Left forelimb (tissue), 1 donor: ENCODE data around the gene ERC2.
"Not testable (repeated sequence)": the region's sequence is repeated elsewhere in the genome, so short reads cannot be mapped to it uniquely, and the experiment has no call there.

Source experiments
- DNase-seq: peaks from one replicate; pipeline ENCODE4 v3.0.0-alpha.2; 2018; ENCODE audit warnings: low spot score

Gene ERC2

DNA sequence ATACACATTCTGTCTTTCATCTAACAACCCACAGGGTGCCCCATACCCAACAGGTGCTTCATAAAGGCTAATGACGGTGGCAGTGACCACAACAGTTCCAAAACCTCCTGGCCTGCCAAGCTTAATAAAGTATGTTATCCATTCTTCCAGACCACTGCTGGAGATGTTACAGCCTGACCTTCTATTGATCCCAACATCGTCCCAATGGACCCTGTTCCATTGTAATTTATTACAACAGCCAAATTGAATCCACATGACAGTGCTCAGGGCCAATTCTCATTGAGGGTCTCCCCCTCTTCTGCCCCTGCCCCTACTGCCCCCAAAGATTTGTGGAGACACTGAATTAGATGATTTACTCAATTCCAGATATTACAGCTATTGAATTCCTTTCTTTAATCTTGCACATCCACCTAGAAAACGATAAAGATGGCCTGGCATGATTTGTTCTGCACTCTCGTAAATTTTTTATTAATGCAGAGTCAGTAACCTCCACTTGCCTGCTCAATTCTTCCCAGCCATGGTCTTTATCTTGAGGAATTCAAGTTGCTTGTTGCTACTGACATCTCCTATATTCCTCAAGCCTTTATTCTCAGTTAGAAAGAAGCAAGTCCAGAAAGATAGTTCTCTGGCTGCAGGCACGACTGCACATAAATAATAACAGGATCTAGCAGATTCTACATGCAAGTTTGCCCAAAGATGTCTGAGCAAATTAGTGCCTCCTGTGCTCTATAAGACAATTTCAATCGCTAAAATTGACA lies 407.6 kb downstream of the ERC2 start:
- DNase-seq: no peak

DNA sequence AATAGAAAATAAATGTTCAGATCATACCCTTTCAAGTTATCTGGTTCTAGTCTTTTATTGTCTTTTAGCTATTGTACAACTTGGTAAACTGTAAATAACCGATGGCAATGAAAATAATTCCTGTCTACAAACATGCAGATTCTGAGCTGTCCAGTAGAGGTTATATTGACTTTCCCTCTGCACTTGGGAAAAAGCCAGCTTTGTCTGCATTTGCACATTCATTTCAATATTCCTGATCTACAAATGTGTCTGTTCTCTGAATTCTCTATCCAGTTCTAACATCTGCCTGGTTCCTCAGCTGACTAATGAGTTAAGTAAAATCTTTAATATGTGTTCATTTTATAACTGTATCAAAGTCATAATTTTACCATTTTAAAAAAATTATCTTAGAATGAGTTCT lies 408.5 kb downstream of the ERC2 start:
- DNase-seq: no peak

- no peak for DNase-seq
These were observed 412.3 kb downstream of the ERC2 start for GRCh38 chr3:56055951-56056350.

- no peak for DNase-seq
These were observed 412.7 kb downstream of the ERC2 start for GRCh38 chr3:56055546-56055945.

- DNase-seq: no peak
These were observed 413.4 kb downstream of the ERC2 start for GRCh38 chr3:56054844-56055243.

DNA sequence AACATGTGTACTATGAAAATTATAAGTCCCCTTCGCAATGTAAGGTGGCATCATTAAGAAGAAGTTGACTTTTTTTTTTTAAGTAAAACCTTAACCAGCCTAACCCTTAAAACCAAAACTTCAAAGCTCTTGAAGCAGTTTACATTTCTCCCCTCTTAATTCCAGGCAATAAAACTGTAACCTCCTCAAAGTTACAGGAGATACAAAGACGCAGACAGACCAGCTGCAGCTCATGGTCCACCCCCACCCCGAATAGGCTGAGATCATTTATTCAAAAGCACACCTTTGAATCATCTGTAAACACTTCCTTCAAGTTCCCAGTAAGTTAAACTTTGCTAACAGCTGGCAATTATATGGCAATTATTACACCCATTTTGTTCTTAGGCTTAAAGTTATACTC lies 414.5 kb downstream of the ERC2 start:
- no peak for DNase-seq

GRCh38 chr3:56052188-56052587 lies 416.1 kb downstream of the ERC2 start:
- DNase-seq: no peak

DNA sequence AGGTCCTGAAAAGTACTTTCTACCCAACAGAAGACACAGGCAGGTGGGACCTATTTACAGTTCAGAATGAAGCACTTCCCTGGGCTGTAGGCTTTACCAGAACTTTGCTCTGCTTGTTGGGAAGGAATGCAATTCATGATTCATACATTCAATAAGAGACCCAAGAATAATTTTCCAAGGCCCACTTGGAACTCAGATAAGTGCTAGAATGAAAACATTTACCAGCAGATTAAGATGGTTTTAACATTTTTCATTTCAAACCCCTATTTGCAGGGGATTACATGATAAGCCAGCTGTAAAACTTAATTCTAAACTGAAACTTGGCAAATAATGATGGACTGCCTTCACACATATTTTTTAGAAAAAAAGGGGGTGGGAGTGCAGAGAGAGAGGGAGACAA lies 417.2 kb downstream of the ERC2 start:
- no peak for DNase-seq

DNA sequence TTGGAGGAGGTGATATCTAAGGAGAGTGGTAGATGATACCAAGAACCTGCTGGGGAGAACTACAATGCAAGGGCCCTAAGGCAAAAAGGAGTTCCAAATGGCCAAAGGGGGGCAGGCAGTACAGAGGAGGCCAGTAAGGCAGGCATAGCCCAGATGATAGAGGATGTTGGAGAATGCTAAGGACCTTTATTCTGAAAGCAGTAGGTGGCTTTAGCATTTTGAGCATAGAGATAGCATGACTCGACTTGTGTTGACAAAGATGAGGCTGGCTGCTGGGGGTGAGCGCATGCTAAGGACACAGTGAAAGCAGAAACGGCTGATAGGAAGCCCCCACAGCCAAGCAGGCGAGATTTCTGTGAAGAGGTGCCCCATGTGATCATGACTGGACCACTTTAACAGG lies 419.3 kb downstream of the ERC2 start:
- DNase-seq: no peak

GRCh38 chr3:56048331-56048730 lies 419.9 kb downstream of the ERC2 start:
- DNase-seq: no peak

GRCh38 chr3:56042326-56042951 lies 425.8 kb downstream of the ERC2 start:
- DNase-seq: no peak

DNA sequence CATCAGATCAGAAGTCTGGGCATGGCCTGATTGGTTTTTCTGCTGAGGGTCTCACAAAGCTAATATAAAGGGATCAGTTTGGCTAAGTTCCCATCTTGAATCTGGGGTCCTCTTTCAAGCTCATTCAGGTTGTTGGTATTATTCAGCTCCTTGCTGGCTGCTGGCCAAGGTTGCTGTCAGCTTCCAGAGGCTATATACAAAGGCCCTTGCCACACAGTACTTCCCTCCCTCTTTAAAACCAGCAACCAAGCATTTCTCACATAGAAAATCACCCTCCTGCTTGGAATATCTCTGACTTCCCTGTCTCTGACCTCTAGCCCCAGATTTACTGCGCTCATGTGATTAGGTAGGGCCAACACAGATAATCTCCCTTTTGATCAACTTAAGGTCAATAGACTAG lies 442.9 kb downstream of the ERC2 start:
- no peak for DNase-seq

DNA sequence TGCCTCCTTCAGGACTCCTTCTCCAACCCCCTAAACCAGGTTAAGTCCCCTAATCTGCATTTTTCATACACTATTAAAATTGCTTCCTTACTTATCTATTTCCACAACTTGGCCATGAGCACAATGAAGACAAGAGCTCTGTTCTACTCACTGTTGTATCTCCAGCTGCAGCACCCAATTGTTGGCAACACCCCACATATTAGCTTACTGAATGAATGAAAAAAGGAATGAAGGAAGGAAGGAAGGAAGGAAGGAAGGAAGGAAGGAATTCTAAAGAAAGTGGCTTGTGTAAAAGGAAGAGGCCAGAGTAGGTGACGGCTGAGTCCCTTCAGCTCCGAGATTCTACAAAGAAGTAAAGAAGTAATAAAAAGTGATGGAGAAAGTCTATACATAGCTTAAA lies 444.7 kb downstream of the ERC2 start:
- no peak for DNase-seq

DNA sequence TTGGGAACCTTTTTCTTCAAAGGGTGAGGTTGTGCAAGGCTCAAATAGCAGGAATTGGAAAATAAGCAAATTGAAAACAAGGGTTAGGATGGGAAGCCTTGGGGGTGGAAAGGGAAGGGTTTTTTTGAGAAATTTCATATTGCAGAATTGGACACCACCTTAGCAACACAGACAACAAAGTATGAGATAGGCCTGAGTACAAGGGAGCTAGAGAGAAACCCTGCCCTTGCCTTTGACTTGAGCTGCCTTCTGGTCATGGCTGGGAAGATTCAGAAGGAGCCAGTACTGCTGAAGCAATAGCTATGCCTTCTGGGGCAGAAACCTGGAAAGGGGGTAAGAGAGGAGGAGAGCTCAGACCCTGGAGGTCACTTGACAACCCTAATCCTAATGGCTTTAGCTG lies 445.6 kb downstream of the ERC2 start:
- no peak for DNase-seq

DNA sequence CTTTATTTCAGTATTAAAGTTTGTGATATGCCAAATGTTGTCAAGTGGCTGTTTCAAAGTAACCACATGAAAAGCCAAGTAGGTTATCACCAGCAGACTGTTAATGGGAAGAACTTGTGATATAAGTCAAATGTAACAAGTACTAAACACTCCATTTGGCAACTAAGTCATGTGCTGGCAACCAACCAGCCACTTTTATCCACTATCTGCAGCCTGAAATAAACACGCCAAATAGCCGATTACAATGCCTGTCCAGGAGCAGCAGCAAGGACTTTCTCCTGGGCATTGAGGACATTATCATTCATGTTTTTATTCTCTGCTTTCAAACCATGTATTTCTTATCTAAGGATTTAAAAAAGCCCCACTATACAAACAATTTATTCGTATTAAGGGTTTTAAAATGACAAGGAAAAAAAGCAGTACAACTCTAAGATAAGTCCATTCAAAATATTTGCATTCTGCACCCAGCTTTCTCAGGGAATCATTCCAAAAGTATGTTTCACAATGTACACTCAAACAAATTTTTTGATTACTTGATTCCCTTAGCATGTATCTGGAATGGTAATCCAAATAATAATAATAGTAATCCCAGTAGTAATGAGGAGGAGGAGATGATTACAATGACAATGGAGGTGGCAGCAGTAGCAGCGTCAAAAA lies 448.6 kb downstream of the ERC2 start:
- no peak for DNase-seq

- DNase-seq: not testable (repeated sequence)
These were observed 452.9 kb downstream of the ERC2 start for GRCh38 chr3:56015374-56015773.

GRCh38 chr3:56012721-56013120 lies 455.5 kb downstream of the ERC2 start:
- no peak for DNase-seq

DNA sequence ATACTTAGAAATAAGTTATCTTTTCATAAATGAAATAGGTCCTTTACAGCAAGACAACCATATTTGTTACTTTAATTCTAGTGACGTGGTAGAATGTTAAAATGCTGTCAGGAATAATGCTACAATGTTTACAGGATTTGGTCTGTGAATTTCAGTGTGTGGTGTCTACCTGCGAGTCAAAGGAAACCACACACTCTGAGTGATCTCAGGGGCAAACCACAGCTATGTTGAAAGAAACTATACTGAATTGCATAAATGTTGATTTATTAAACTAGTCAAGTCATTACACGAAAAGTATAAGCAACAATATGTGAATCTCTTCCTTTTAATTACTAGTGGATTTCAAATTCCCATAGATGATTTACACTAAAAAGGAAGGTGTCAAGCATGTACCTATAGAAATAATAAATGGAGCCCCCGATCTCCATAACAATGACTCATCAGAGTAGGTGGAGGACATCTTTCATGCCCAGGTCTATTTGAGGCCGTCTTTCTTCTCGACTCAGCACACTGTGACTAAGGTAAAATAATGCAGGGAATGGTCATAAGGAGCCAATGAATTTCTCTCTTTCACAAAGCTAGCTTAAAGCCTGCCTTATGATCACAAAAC lies 463.0 kb downstream of the ERC2 start:
- no peak for DNase-seq

- DNase-seq: no peak
These were observed 465.1 kb downstream of the ERC2 start for GRCh38 chr3:56003129-56003528.

- DNase-seq: no peak
These were observed 466.3 kb downstream of the ERC2 start for GRCh38 chr3:56001991-56002390.

DNA sequence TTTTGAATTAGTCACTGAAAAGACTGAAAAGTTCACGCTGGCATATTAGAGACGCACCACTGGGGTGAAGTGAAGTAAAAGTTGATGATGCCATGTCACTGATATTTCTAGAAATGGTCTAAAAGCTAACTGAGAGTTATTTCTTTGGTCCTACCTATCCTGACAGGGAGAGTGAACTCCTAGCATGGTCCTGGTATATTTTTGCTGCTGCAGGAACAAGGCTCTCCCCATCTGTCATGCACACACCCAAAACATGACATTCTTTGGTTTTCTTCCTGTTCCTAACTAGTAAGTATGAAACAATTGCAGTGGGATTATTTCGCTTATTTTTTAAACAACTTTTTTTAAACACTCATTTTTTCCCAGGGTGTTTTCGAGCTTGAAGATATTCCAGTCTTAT lies 466.7 kb downstream of the ERC2 start:
- DNase-seq: no peak

DNA sequence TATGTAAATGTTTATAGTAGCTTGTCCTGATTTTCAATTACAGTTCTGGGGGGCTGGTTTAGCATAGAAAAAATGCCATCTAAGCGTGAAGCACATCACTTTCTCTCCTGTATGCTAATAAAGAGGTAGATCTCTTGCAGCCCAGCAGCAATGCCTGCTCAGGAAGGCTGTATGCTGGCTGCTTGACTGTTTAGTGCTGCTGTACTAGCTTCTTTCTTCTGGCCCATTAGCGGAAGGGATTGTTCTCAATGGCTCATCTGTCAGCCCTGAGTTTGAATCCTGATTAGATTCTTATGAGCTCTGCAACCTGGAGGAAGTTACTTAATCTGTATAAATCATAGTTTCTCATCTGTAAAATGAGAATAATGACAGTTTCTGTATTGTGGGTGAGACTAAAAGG lies 478.9 kb downstream of the ERC2 start:
- no peak for DNase-seq

DNA sequence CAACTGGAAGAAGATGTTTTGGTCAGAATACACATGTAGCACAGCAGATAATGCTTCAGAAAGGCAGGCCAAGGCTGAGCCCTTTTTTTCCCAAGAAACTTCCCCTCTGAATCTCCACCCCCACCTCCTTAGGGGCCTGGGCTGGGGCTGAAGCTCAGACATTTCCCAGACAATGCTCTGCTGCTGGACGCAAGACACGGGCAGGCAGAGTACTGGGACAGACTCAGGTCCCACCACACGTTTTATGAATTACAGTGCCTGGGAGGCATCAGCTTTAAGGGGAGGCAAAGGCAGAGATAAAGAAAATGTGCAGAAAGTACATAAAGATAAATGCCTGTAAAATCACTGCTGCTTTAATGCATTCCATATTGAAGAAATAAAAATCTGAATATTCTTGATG lies 479.4 kb downstream of the ERC2 start:
- no peak for DNase-seq
